ENCODE measurements around the gene OR2G2.

- TF ChIP-seq, protein P1, sequence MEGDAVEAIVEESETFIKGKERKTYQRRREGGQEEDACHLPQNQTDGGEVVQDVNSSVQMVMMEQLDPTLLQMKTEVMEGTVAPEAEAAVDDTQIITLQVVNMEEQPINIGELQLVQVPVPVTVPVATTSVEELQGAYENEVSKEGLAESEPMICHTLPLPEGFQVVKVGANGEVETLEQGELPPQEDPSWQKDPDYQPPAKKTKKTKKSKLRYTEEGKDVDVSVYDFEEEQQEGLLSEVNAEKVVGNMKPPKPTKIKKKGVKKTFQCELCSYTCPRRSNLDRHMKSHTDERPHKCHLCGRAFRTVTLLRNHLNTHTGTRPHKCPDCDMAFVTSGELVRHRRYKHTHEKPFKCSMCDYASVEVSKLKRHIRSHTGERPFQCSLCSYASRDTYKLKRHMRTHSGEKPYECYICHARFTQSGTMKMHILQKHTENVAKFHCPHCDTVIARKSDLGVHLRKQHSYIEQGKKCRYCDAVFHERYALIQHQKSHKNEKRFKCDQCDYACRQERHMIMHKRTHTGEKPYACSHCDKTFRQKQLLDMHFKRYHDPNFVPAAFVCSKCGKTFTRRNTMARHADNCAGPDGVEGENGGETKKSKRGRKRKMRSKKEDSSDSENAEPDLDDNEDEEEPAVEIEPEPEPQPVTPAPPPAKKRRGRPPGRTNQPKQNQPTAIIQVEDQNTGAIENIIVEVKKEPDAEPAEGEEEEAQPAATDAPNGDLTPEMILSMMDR (conservative IDR thresholded peaks at IDR 0.05 in 1 of 2, IDR thresholded peaks at IDR 0.05 in 1 of 2; ENCODE audit: low read depth in 1 of 2, low read length in 2 of 2): no peak
- no peak for TF ChIP-seq EZH2 (IDR thresholded peaks at IDR 0.05; ENCODE audit: low read length, missing control alignments)
These were observed 11.6 kb upstream of the OR2G2 start for GRCh38 chr1:247576514-247576913.
